IMR-90 (cell line): ENCODE results near the gene MSI2. TPM values are rescaled to one million over a fixed set of nuclear protein-coding genes. Genes with fewer than 3 reads are reported as not detected.

Experiments used
- ATAC-seq: fragments of 200-7000 bp; cut with Tn5 transposase; 2 replicates; pipeline ENCODE4 v1.9.1; 2020; ENCODE audit warnings: low read depth, mild to moderate bottlenecking, moderate library complexity
- BruUV-seq: library from RNA; stranded (reverse); fragments of 400-500 nt; replicated peaks from 2 replicates; lab custom pipeline; 2021; lab: Mats Ljungman, UMichigan
- CTCF ChIA-PET: fragments of 300-600 bp; formaldehyde crosslinking; extraction: SDS; loops from one replicate; lab custom pipeline; 2021; ENCODE audit warnings: antibody characterized with exemption; lab: Yijun Ruan, JAX
- POLR2A ChIA-PET: fragments of 300-600 bp; sonication (Branson Sonifier 250); formaldehyde crosslinking; loops from one replicate; lab custom pipeline; 2022; ENCODE audit warnings: antibody characterized with exemption; ENCODE audit not compliant: unreplicated experiment; lab: Charles Lee
- DNase-seq: peaks from one replicate; pipeline ENCODE4 v3.0.0; 2013
- H2AFZ ChIP-seq: replicated peaks from 2 replicates; pipeline ENCODE3; 2013; ENCODE audit warnings: low read length, mild to moderate bottlenecking; ENCODE audit not compliant: poor library complexity
- H2AK5ac ChIP-seq: 2 replicates; pipeline ENCODE4 v1.6.1; 2013; ENCODE audit warnings: low read depth, low read length, inconsistent platforms
- H2AK9ac ChIP-seq: replicated peaks from 2 replicates; pipeline ENCODE3; 2013; ENCODE audit warnings: mild to moderate bottlenecking, low read depth, low read length, moderate library complexity; ENCODE audit not compliant: poor library complexity
- H2BK120ac ChIP-seq: 2 replicates; pipeline ENCODE4 v1.6.1; 2013; ENCODE audit warnings: low read depth, low read length, inconsistent platforms
- H2BK15ac ChIP-seq: 3 replicates; pipeline ENCODE4 v1.6.1; 2013; ENCODE audit warnings: low read depth, low read length, inconsistent platforms
- H2BK20ac ChIP-seq: 2 replicates; pipeline ENCODE4 v1.6.1; 2013; ENCODE audit warnings: low read depth, mild to moderate bottlenecking, inconsistent platforms, low read length, moderate library complexity
- H2BK5ac ChIP-seq: 2 replicates; pipeline ENCODE4 v1.6.1; 2013; ENCODE audit warnings: mild to moderate bottlenecking, low read depth, low read length, inconsistent platforms; ENCODE audit not compliant: poor library complexity, severe bottlenecking
- H3K14ac ChIP-seq: replicated peaks from 2 replicates; pipeline ENCODE4 v1.6.1; 2013; ENCODE audit warnings: low read depth, low read length, inconsistent platforms
- H3K18ac ChIP-seq: 2 replicates; pipeline ENCODE4 v1.6.1; 2013; ENCODE audit warnings: low read depth, low read length, control low read depth
- H3K23ac ChIP-seq: 2 replicates; pipeline ENCODE4 v1.6.1; 2013; ENCODE audit warnings: low read depth, low read length, inconsistent platforms
- H3K27ac ChIP-seq: 2 replicates; pipeline ENCODE4 v1.5.1; 2013; ENCODE audit warnings: mild to moderate bottlenecking, control low read depth, low read length; ENCODE audit not compliant: insufficient read depth
- H3K27me3 ChIP-seq: 2 replicates; pipeline ENCODE4 v1.6.1; 2013; ENCODE audit warnings: low read length; ENCODE audit not compliant: control insufficient read depth, insufficient read depth
- H3K36me3 ChIP-seq: 2 replicates; pipeline ENCODE4 v1.6.1; 2013; ENCODE audit warnings: low read length, mixed read lengths; ENCODE audit not compliant: control insufficient read depth, insufficient read depth
- H3K4ac ChIP-seq: 2 replicates; pipeline ENCODE4 v1.6.1; 2013; ENCODE audit warnings: low read depth, low read length, inconsistent platforms
- H3K4me1 ChIP-seq: 2 replicates; pipeline ENCODE4 v1.6.1; 2013; ENCODE audit warnings: low read length, mixed read lengths; ENCODE audit not compliant: control insufficient read depth, insufficient read depth
- H3K4me2 ChIP-seq: 2 replicates; pipeline ENCODE4 v1.6.1; 2013; ENCODE audit warnings: low read depth, mild to moderate bottlenecking, control low read depth, low read length, moderate library complexity
- H3K4me3 ChIP-seq: 2 replicates; pipeline ENCODE4 v1.5.1; 2013; ENCODE audit warnings: low read depth, mild to moderate bottlenecking, control low read depth, low read length, moderate library complexity; ENCODE audit not compliant: insufficient read depth
- H3K56ac ChIP-seq: 2 replicates; pipeline ENCODE4 v1.6.1; 2013; ENCODE audit warnings: low read length, inconsistent platforms; ENCODE audit not compliant: insufficient read depth; ENCODE audit errors: extremely low read depth
- H3K79me1 ChIP-seq, 2 experiments: 2 replicates each; pipeline ENCODE4 v1.6.1; 2013; ENCODE audit warnings: low read length in 2 of 2, inconsistent platforms in 1 of 2, low read depth in 1 of 2
- H3K9ac ChIP-seq: 2 replicates; pipeline ENCODE4 v1.6.1; 2013; ENCODE audit warnings: low read depth, low read length, control low read depth
- H3K9me1 ChIP-seq: 2 replicates; pipeline ENCODE4 v1.6.1; 2013; ENCODE audit warnings: low read length, inconsistent platforms; ENCODE audit not compliant: insufficient read depth
- H3K9me3 ChIP-seq: 2 replicates; pipeline ENCODE4 v1.6.1; 2013; ENCODE audit warnings: low read length; ENCODE audit not compliant: control insufficient read depth, insufficient read depth
- H4K20me1 ChIP-seq: 2 replicates; pipeline ENCODE4 v1.6.1; 2013; ENCODE audit warnings: low read length, inconsistent platforms; ENCODE audit not compliant: insufficient read depth
- H4K5ac ChIP-seq: 2 replicates; pipeline ENCODE4 v1.6.1; 2013; ENCODE audit warnings: mild to moderate bottlenecking, low read depth, low read length, control low read depth
- H4K8ac ChIP-seq, 2 experiments: 2 replicates each; pipeline ENCODE4 v1.6.1; 2013; ENCODE audit warnings: low read depth in 2 of 2, low read length in 2 of 2, control low read depth in 1 of 2, inconsistent platforms in 1 of 2
- H4K91ac ChIP-seq: 2 replicates; pipeline ENCODE4 v1.6.1; 2013; ENCODE audit warnings: low read depth, low read length, inconsistent platforms; ENCODE audit not compliant: insufficient read depth
- BHLHE40 ChIP-seq: fragments of 150-350 bp; IDR thresholded peaks from 2 replicates; pipeline ENCODE4 v1.6.1; 2016; ENCODE audit warnings: mild to moderate bottlenecking, low read depth, low read length
- CEBPB ChIP-seq: IDR thresholded peaks from 2 replicates; pipeline ENCODE4 v1.6.1; 2012; ENCODE audit warnings: low read depth, low read length, improper control_type of control experiment
- CHD1 ChIP-seq: IDR thresholded peaks from 2 replicates; pipeline ENCODE4 v1.6.1; 2012; ENCODE audit warnings: low read depth, low read length, improper control_type of control experiment
- CTCF ChIP-seq: conservative IDR thresholded peaks from 2 replicates; pipeline ENCODE4 v1.5.1; 2012; ENCODE audit warnings: mild to moderate bottlenecking, low read depth, low read length, improper control_type of control experiment
- ELK1 ChIP-seq: fragments of 150-350 bp; IDR thresholded peaks from 2 replicates; pipeline ENCODE4 v1.6.1; 2016; ENCODE audit warnings: low read depth, mild to moderate bottlenecking, low read length, moderate library complexity, borderline replicate concordance
- FOS ChIP-seq: fragments of 150-350 bp; IDR thresholded peaks from 2 replicates; pipeline ENCODE4 v1.6.1; 2016; ENCODE audit warnings: low read depth, low read length
- MAFK ChIP-seq: IDR thresholded peaks from 2 replicates; pipeline ENCODE4 v1.6.1; 2012; ENCODE audit warnings: low read depth, low read length, improper control_type of control experiment
- MAZ ChIP-seq: IDR thresholded peaks from 2 replicates; pipeline ENCODE4 v1.6.1; 2012; ENCODE audit warnings: low read depth, mild to moderate bottlenecking, low read length, improper control_type of control experiment, moderate library complexity, borderline replicate concordance
- MXI1 ChIP-seq: IDR thresholded peaks from 2 replicates; pipeline ENCODE4 v1.6.1; 2012; ENCODE audit warnings: low read depth, mild to moderate bottlenecking, low read length, moderate library complexity, borderline replicate concordance
- NFE2L2 ChIP-seq: fragments of 150-350 bp; IDR thresholded peaks from 2 replicates; pipeline ENCODE4 v1.6.1; 2016; ENCODE audit warnings: low read depth, mild to moderate bottlenecking, low read length
- POLR2A ChIP-seq: IDR thresholded peaks from 2 replicates; pipeline ENCODE4 v1.6.1; 2012; ENCODE audit warnings: mild to moderate bottlenecking, low read depth, low read length
- RAD21 ChIP-seq: IDR thresholded peaks from 2 replicates; pipeline ENCODE4 v1.6.1; 2012; ENCODE audit warnings: low read length, improper control_type of control experiment
- RCOR1 ChIP-seq: IDR thresholded peaks from 2 replicates; pipeline ENCODE4 v1.6.1; 2012; ENCODE audit warnings: mild to moderate bottlenecking, low read length, improper control_type of control experiment; ENCODE audit not compliant: insufficient replicate concordance
- RFX5 ChIP-seq: IDR thresholded peaks from 2 replicates; pipeline ENCODE4 v1.8.0; 2012; ENCODE audit warnings: low read depth, mild to moderate bottlenecking, low read length, moderate library complexity
- SMC3 ChIP-seq: fragments of 150-350 bp; IDR thresholded peaks from 2 replicates; pipeline ENCODE4 v1.6.1; 2016; ENCODE audit warnings: low read depth, mild to moderate bottlenecking, antibody characterized with exemption, low read length, moderate library complexity
- USF2 ChIP-seq: fragments of 150-350 bp; IDR thresholded peaks from 2 replicates; pipeline ENCODE4 v1.6.1; 2017; ENCODE audit warnings: mild to moderate bottlenecking, antibody characterized with exemption, low read length, low read depth
- WGBS, 2 experiments: methylation state at CpG; one replicate each; pipeline versions ENCODE4 v1.1.5 to v1.1.7; 2013; ENCODE audit warnings: missing lambda C conversion rate in 2 of 2; ENCODE audit not compliant: insufficient read length in 1 of 2; ENCODE audit errors: extremely low coverage in 2 of 2; 5-methylcytosine and 5-hydroxymethylcytosine counted together
- dilution Hi-C: fragments of 300-500 bp; cut with HindIII; formaldehyde crosslinking; loops from one replicate; pipeline ENCODE4 v1.14.3; 2018; ENCODE audit warnings: low sequenced_read_pairs; ENCODE audit not compliant: unreplicated experiment
- in situ Hi-C: fragments of 300-500 bp; cut with MboI; formaldehyde crosslinking; loops from 3 replicates; pipeline ENCODE4 v1.14.3; 2019; ENCODE audit warnings: low sequenced_read_pairs, inconsistent platforms, mixed read lengths
- intact Hi-C: fragments of 100-400 bp; cut with micrococcal nuclease; formaldehyde crosslinking; loops from 2 replicates; pipeline ENCODE4 v1.10.0; 2022
- polyA plus RNA-seq, 3 experiments: library from polyadenylated mRNA; depleted of rRNA; stranded (reverse); fragments of >200 nt; gene quantifications; 2 replicates each; pipeline ENCODE4 v1.2.3, GENCODE V29; 2012; ENCODE audit warnings: low replicate concordance in 1 of 3
- total RNA-seq: library from RNA; depleted of rRNA; stranded (reverse); fragments of >200 nt; gene quantifications from 2 replicates; pipeline ENCODE4 v1.2.3, GENCODE V29; 2012

The MSI2 gene
- total and polyA plus RNA-seq, 2 of the 4 experiments (the other 2 are of a cell fraction): 13.0 to 16.0 TPM

- H2AK5ac ChIP-seq: no peak overlapping the region
- no peak overlapping the region for H3K14ac ChIP-seq
- no TSS peak for BruUV-seq
- H4K5ac ChIP-seq: no peak overlapping the region
- H2BK20ac ChIP-seq: no peak overlapping the region
- H3K79me1 ChIP-seq: peaks cover 4 to 11% of the 10 kb centered on the region in 2 experiments; a peak in 2 of 4 replicates
- H2AFZ ChIP-seq: no peak overlapping the region
- no peak overlapping the region for H3K4me3 ChIP-seq
- H3K27me3 ChIP-seq: no peaks in the 10 kb centered on the region
- H3K4ac ChIP-seq: no peak overlapping the region
- no peak overlapping the region for H3K23ac ChIP-seq
- in situ Hi-C loops (no loop called here), intact Hi-C loops (no loop called here), dilution Hi-C loops (no loop called here)
- POLR2A ChIA-PET: no interaction called here
- H3K36me3 ChIP-seq: no peaks in the 10 kb centered on the region
- ATAC-seq: no peak
- CTCF ChIA-PET: no interaction called here
- DNase-seq: no peak
- H2BK15ac ChIP-seq: no peak overlapping the region
- H4K91ac ChIP-seq: no peak overlapping the region
- no peak overlapping the region for H2BK5ac ChIP-seq
- H3K4me1 ChIP-seq: peaks cover 12% of the 10 kb centered on the region
- H3K4me2 ChIP-seq: no peak overlapping the region
- H3K56ac ChIP-seq: no peak overlapping the region
- H2BK120ac ChIP-seq: no peak overlapping the region
- no peaks in the 10 kb centered on the region for H3K9me3 ChIP-seq
- H3K27ac ChIP-seq: no peak overlapping the region
- H2AK9ac ChIP-seq: no peak overlapping the region
- H4K8ac ChIP-seq: no peak overlapping the region
- no peak for TF ChIP-seq CEBPB
- no peak for TF ChIP-seq RAD21
- TF ChIP-seq MAFK: no peak
- no peak for TF ChIP-seq NFE2L2
- no peak for TF ChIP-seq RFX5
- no peak for TF ChIP-seq CTCF
- no peak for TF ChIP-seq MXI1
- TF ChIP-seq USF2: no peak
- TF ChIP-seq BHLHE40: no peak
- TF ChIP-seq CHD1: no peak
- no peak for TF ChIP-seq ELK1
- TF ChIP-seq POLR2A: no peak
- no peak for TF ChIP-seq FOS
- TF ChIP-seq RCOR1: no peak
- TF ChIP-seq MAZ: no peak
- no peak for TF ChIP-seq SMC3
- H3K9ac ChIP-seq: no peak overlapping the region
- H3K18ac ChIP-seq: no peak overlapping the region
- H4K20me1 ChIP-seq: no peaks in the 10 kb centered on the region
- peaks cover 15% of the 10 kb centered on the region; the same call in 1 of the 2 replicates for H3K9me1 ChIP-seq
- no CpG with 5 or more reads among the region's 2 CpGs for WGBS, 2 experiments
These were observed 200.9 kb downstream of the MSI2 start for GRCh38 chr17:57457188-57457587.
